Astrocyte of the spinal cord (primary cell): Measurements from ENCODE around the gene ERMAP.
"Not testable (repeated sequence)": the region's sequence is repeated elsewhere in the genome, so short reads cannot be mapped to it uniquely, and the experiment has no call there.

Experiments
- DNase-seq: peaks from one replicate; pipeline ENCODE4 v3.0.0; 2011; ENCODE audit warnings: low read depth, low spot score
- H3K4me3 ChIP-seq: 2 replicates; pipeline ENCODE4 v1.5.1; 2011; ENCODE audit warnings: low read depth, mild to moderate bottlenecking, low read length, moderate library complexity
- in situ Hi-C: cut with HindIII; loops from 2 replicates; pipeline ENCODE4 v1.10.0; 2017; ENCODE audit warnings: low sequenced_read_pairs
- TF ChIP-seq, protein P1 (sequence below): IDR thresholded peaks from 2 replicates; pipeline ENCODE4 v1.5.1; 2012; ENCODE audit warnings: low read depth, mild to moderate bottlenecking, low read length, inconsistent platforms

ERMAP gene

GRCh38 chr1:42801832-42802473, 15.0 kb upstream of the ERMAP start:
- H3K4me3 ChIP-seq, result no peak overlapping the region
- in situ Hi-C loops, result no loop called here
- TF ChIP-seq, protein P1, sequence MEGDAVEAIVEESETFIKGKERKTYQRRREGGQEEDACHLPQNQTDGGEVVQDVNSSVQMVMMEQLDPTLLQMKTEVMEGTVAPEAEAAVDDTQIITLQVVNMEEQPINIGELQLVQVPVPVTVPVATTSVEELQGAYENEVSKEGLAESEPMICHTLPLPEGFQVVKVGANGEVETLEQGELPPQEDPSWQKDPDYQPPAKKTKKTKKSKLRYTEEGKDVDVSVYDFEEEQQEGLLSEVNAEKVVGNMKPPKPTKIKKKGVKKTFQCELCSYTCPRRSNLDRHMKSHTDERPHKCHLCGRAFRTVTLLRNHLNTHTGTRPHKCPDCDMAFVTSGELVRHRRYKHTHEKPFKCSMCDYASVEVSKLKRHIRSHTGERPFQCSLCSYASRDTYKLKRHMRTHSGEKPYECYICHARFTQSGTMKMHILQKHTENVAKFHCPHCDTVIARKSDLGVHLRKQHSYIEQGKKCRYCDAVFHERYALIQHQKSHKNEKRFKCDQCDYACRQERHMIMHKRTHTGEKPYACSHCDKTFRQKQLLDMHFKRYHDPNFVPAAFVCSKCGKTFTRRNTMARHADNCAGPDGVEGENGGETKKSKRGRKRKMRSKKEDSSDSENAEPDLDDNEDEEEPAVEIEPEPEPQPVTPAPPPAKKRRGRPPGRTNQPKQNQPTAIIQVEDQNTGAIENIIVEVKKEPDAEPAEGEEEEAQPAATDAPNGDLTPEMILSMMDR, result no peak
- DNase-seq, result no peak

GRCh38 chr1:42806171-42806570, 10.8 kb upstream of the ERMAP start:
- H3K4me3 ChIP-seq, result no peak overlapping the region
- no peak for DNase-seq
- TF ChIP-seq, protein P1, result no peak
- in situ Hi-C loops, result no loop called here

DNA sequence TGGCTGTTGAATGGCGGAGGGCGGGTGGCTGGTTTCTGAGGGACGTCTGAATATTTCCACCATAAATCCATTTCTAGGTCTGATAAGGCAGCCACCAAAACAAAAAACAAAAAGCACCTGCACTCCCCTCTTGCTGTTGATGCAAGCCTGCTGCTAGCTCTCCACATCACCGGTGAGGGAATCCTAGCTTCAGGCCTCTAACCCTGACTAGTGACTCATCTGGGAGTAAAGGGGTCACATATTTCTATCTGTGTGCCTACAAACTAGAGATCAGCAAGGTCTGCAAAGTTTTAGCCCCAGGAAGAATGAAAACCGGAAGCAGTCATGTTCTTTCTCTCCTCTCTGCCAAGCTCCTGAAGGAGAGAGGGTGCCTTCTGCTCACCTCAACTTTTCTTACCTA, 10.3 kb upstream of the ERMAP start:
- in situ Hi-C loops, result no loop called here
- no peak for DNase-seq
- TF ChIP-seq, protein P1, result no peak
- no peak overlapping the region for H3K4me3 ChIP-seq

- in situ Hi-C loops, result no loop called here
- TF ChIP-seq, protein P1, result no peak
- DNase-seq, result no peak
- H3K4me3 ChIP-seq, result no peak overlapping the region
Measured at GRCh38 chr1:42807056-42807668, 9.8 kb upstream of the ERMAP start.

DNA sequence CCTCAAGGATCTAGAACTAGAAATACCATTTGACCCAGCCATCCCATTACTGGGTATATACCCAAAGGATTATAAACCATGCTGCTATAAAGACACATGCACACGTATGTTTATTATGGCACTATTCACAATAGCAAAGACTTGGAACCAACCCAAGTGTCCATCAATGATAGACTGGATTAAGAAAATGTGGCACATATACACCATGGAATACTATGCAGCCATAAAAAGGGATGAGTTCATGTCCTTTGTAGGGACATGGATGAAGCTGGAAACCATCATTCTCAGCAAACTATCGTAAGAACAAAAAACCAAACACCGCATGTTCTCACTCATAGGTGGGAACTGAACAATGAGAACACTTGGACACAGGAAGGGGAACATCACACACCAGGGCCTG, 2.1 kb upstream of the ERMAP start:
- DNase-seq, in situ Hi-C loops, H3K4me3 ChIP-seq: not testable (repeated sequence)

DNA sequence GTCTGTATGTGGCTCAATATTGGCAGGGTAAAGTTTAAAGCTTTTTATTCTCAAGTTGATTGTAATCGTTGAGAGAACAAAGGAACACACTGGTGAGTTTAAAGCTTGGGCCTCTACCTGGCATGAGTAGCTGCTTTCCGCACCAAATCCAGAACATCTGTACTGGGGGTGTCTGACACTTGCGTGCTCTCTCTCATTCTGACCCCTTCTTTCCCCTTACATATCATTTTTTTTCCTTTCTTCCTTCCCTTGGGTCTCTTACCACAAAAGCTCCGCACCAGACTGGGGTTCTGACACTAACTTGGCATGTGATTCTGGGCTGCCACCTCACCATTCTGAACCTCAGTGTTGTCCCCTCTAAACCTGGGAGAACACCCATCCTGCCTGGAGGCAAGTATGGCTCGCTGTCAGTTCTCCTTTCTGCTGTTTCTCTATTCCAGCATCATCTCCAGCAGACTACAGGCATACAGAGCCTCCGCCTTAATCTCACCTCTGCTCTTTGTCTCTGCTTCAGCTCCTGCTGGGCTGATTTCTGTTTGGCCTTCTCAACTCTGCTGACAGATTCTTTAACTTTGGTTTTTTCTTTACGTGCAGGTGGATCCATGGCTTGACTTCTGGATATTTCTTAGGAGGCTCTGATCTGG, 859 bp upstream of the ERMAP start:
- peak; percentile 4 for DNase-seq
- H3K4me3 ChIP-seq, result peak overlapping the region; percentile 72
- in situ Hi-C loops, result no loop called here
- TF ChIP-seq, protein P1, result no peak

DNA sequence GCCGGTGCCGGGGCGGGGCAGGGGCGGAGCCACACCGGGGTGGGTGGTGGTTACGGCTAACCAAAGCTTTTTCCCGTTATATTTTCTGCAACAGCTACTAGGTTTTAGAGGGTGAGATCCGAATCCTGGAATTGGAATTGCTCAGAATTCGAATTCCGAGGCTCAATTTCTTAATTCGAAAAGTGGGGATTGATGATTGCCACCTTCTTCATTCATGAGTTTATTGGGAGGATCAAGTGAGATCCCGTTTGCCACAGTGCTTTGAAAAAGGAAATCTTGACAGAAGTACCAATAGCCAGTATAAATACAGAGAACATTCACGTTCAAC, 482 bp downstream of the ERMAP start:
- TF ChIP-seq, protein P1, result no peak
- in situ Hi-C loops, result no loop called here
- DNase-seq, result no peak
- H3K4me3 ChIP-seq, result peak overlapping the region; percentile 55
